Kidney (tissue), 14 donors: ENCODE measurements around the gene OSBP. TPM values are rescaled to one million over a fixed set of nuclear protein-coding genes. Genes with fewer than 3 reads are reported as not detected.

Experiments
- DNase-seq, 5 donors: peaks; one replicate each; pipeline ENCODE4 v3.0.0-alpha.2; 2013 to 2020
- FAIRE-seq: peaks from 2 replicates; lab custom pipeline; 2012; peaks lifted over from hg19 to GRCh38; lab: Jason Lieb, UNC
- H3K27ac ChIP-seq, 2 donors: one replicate each; pipeline ENCODE4 v1.7.0; 2013; ENCODE audit warnings: low read depth in 2 of 2, low read length in 2 of 2, inconsistent platforms in 1 of 2
- H3K27me3 ChIP-seq: one replicate; pipeline ENCODE4 v1.7.1; 2013; ENCODE audit warnings: low read length, inconsistent platforms; ENCODE audit not compliant: control insufficient read depth, insufficient read depth
- H3K36me3 ChIP-seq, 3 donors: one replicate each; pipeline versions ENCODE4 v1.7.0 to v1.7.1; 2013; ENCODE audit warnings: low read length in 3 of 3, control low read depth in 1 of 3, inconsistent platforms in 1 of 3; ENCODE audit not compliant: insufficient read depth in 3 of 3, control insufficient read depth in 2 of 3
- H3K4me1 ChIP-seq, 3 donors: one replicate each; pipeline versions ENCODE4 v1.7.0 to v1.7.1; 2013; ENCODE audit warnings: low read length in 3 of 3, inconsistent platforms in 1 of 3, low read depth in 1 of 3; ENCODE audit not compliant: control insufficient read depth in 2 of 3, insufficient read depth in 2 of 3
- H3K4me3 ChIP-seq, 3 donors: one replicate each; pipeline versions ENCODE4 v1.7.0 to v1.8.1; 2013; ENCODE audit warnings: low read length in 3 of 3, control low read depth in 1 of 3, inconsistent platforms in 1 of 3
- H3K9ac ChIP-seq, 3 donors: one replicate each; pipeline versions ENCODE4 v1.7.0 to v1.7.1; 2013; ENCODE audit warnings: low read length in 3 of 3, control low read depth in 1 of 3, inconsistent platforms in 1 of 3
- H3K9me3 ChIP-seq, 3 donors: one replicate each; pipeline versions ENCODE4 v1.7.0 to v1.7.1; 2013; ENCODE audit warnings: low read length in 3 of 3, control low read depth in 1 of 3, inconsistent platforms in 1 of 3; ENCODE audit not compliant: control insufficient read depth in 2 of 3, insufficient read depth in 1 of 3
- CTCF ChIP-seq: IDR thresholded peaks from 3 replicates; pipeline ENCODE4 v1.5.1; 2012; ENCODE audit warnings: mild to moderate bottlenecking, moderate library complexity, borderline replicate concordance; ENCODE audit not compliant: insufficient read depth; ENCODE audit errors: extremely low read depth
- intact Hi-C: fragments of 100-400 bp; cut with DNase I; formaldehyde crosslinking; loops from one replicate; pipeline ENCODE4 v1.11.1; 2022
- polyA plus RNA-seq: library from polyadenylated mRNA; stranded (reverse); fragments of 350-450 nt; fragmentation: Illumina TruSeq; extraction: RNeasy Lipid Tissue Mini Kit (QIAGEN cat#74804); gene quantifications from one replicate; pipeline ENCODE4 v1.2.3, GENCODE V29; 2014; ENCODE audit warnings: low read depth, low replicate concordance; ENCODE audit not compliant: insufficient read depth
- total RNA-seq: library from RNA; stranded (reverse); fragmentation: NEBNext Ultra II Directional; extraction: Animal tissue kit (Norgen Biotek cat#: 25700); gene quantifications from one replicate; pipeline ENCODE4 v1.2.1, GENCODE V29; 2021
- donor health status: control.
- donor health status: control.
- donor health status: control.
- donor health status: control.
- donor health status: control.
- donor health status: DM: yes; HTN: yes; CAD: no.
- donor health status: Normal renal cell carcinoma (clear cell type).

OSBP gene
- total and polyA plus RNA-seq, 2 donors from 2014 or later, result 25.9 to 53.8 TPM

GRCh38 chr11:59573216-59573615 is 42.4 kb downstream of the OSBP start:
- intact Hi-C loops, result no loop called here
- Histone ChIP-seq H3K36me3 (peaks cover 4 to 26% (median 22%) of the 10 kb centered on the region in 3 donors), H3K27ac (no peak overlapping the region), H3K9me3 (no peaks in the 10 kb centered on the region), H3K4me1 (peaks cover 0 to 2% (median 0%) of the 10 kb centered on the region in 3 donors), H3K9ac (no peak overlapping the region), H3K27me3 (no peaks in the 10 kb centered on the region), H3K4me3 (no peak overlapping the region)
- FAIRE-seq, result no peak
- no peak for TF ChIP-seq CTCF
- DNase-seq, result no peak

GRCh38 chr11:59572091-59572490 is 43.5 kb downstream of the OSBP start:
- H3K4me1 ChIP-seq, result peaks cover 0 to 2% (median 0%) of the 10 kb centered on the region in 3 donors
- no peak for FAIRE-seq
- intact Hi-C loops, result no loop called here

GRCh38 chr11:59562292-59562691 is 53.3 kb downstream of the OSBP start:
- no peak for TF ChIP-seq CTCF
- no peak overlapping the region for H3K27ac ChIP-seq
- FAIRE-seq, result no peak
- intact Hi-C loops, result no loop called here
- no peak for DNase-seq
- H3K4me1 ChIP-seq, result peaks cover 0 to 3% (median 0%) of the 10 kb centered on the region in 3 donors
- no peak overlapping the region for H3K4me3 ChIP-seq
- H3K9ac ChIP-seq, result no peak overlapping the region
- H3K27me3 ChIP-seq, result no peaks in the 10 kb centered on the region
- H3K9me3 ChIP-seq, result no peaks in the 10 kb centered on the region
- H3K36me3 ChIP-seq, result no peaks in the 10 kb centered on the region

More at GRCh38 chr11:59572091-59572490, 43.5 kb downstream of the OSBP start:
- no peak for DNase-seq
- Histone ChIP-seq H3K27me3 (no peaks in the 10 kb centered on the region), H3K9ac (no peak overlapping the region), H3K27ac (no peak overlapping the region), H3K36me3 (peaks cover 4 to 16% (median 16%) of the 10 kb centered on the region in 3 donors), H3K4me3 (no peak overlapping the region), H3K9me3 (no peaks in the 10 kb centered on the region)
- no peak for TF ChIP-seq CTCF
